Stimulated activated CD8-positive, alpha-beta memory T cell treated with anti-CD3 and anti-CD28 coated beads, Interleukin-4, amount 100 ng/mL, for 24 hours (primary cell): ENCODE data around the gene PRRC2A.
"Not testable (repeated sequence)": the region's sequence is repeated elsewhere in the genome, so short reads cannot be mapped to it uniquely, and the experiment has no call there.

ENCODE experiments used
- DNase-seq: peaks from one replicate; pipeline ENCODE4 v3.0.0-alpha.2; 2020; ENCODE audit warnings: low read depth

PRRC2A gene

DNA sequence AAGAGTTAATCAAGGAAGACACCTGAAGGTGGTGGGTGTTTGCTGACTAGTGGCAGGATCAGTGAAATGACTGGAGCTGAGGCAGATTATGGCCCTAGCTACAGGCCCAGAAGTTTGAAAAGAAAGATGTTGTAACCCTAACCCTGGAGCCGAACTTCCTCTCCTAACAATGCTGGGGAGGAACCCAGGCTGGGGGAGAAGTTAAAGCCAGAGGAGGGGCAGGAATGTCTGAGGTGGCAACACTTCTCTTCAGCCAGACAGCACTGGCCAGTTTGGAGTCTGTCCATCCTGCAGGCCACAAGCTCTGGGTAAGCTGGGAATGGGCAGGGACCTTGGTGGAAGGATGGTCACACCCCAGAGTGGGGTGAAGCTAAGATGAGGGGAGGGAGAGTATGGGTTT, 34.5 kb upstream of the PRRC2A start, which contains the start of gene LST1:
Gene LST1 (plus strand): TSS at position 270 of the 400 bp plus-strand sequence. CDS start 1,023 bp downstream, outside the sequence.
- DNase-seq, result no peak

DNA sequence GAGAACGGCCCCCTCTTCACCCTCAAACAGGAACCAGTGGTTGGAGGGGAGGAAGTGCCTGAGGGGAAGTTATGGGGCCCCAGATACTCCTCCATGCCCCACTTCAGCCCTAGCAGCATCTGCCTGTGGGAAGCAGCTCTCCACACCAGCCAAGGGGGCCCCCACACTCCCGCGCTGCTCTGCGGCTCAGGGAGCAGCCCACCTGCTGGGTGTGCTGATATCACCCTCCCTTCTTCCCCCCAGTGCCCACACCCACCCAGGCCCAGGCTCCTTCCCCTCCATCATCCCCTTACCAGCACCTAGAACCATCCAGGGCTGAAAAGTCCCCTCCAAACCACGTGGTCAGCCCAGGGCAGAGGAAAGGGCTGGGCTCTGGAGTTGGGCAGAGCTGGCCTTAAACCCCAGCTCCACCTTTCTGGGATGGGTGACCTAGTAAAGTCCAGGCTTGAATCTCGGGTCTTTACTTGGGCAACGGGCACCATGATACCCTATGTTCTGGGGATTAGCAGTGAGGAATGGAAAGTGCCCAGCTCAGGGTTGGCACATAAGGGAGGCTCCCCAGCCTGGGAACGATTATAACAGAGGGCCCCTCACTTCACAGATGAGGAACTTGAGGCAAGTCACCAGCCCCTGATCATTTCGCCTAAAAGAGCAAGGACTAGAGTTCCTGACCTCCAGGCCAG, 33.8 kb upstream of the PRRC2A start:
- no peak for DNase-seq

DNA sequence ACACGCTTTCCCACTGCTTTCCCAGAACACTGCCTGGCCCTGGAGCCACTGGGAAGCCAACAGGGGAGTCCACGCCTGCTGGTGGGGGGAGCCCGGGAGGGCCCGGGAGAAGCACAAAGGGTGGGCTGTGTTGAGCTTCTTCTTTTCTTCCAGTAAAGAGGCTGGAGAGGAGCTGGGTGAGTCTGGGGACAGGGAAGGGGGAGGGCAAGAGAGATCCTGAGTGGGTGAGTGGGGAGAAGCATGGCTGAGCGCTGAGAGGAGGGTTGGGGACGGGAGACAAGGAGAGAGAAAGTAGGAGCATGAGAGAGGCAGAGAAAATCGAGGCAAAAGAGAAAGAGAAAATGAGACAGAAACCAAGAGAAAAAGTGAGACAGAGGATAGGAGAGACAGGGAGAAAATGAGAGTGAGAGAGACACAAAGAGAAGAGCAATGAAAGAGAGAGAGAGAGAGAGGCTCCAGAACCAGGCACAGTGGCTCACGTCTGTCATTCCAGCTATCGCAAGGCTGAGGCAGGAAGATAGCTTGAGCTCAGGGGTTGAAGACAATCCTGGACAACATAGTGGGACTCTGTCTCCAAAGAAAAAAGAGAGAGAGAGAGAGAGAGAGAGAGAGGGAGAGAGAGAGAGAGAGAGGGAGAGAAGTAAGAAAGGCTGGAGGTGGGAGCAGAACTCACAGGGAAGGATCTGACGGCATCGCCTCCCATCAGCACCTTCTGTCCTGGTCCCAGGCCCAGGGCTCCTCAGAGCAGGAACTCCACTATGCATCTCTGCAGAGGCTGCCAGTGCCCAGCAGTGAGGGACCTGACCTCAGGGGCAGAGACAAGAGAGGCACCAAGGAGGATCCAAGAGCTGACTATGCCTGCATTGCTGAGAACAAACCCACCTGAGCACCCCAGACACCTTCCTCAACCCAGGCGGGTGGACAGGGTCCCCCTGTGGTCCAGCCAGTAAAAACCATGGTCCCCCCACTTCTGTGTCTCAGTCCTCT, 32.4 kb upstream of the PRRC2A start:
- DNase-seq, result no peak

DNA sequence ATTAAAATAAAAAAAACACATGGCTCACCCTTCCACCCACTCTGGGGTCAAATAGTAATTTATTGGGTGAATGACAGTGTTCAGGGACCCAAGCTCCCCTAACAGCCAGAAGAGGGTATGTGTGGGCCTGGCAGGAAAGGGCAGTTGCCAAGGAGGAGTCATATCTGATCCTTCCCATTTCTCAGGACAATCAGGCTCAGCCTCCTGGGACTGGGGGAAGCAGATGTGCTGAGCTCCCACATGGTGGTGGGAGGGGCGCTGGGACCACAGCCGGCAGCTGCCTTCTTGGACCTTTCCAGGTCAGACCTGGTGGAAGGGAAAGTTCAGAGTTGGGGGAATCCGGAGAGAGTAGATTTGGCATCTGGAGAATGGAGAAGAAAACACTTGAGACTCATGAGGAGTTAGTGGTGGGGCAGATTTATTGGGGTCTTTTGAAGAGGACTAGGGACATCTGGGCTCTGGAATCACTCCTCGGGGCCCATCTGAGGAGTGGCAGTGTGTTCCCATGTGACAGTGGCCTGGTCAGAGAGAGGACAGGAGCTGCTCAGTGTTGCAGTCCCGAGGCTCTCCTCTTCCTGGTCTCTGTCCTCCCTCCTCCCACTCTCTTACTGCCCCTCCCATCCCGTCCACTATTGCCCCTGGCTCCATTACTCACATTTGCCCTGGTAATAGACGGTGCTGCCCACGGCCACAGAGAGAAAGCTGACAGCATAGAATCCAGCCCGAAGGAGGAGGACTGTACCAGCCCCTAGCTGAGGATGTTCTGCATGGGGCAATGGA, 31.5 kb upstream of the PRRC2A start:
- no peak for DNase-seq

DNA sequence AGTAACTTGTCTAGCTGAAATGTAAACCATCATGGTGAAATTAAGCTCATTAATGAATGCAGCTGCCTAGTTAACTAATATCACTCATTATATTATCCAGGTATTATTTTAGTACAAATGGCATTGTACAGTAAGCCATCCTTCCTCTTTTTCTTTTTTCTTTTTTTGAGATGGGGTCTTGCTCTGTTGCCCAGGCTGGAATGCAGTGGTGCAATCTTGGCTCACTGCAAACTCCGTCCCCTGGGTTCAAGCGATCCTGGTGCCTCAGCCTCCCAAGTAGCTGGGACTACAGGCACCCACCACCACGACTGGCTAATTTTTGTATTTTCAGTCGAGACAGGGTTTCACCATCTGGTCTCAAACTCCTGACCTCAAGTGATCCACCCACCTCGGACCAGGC, 29.8 kb upstream of the PRRC2A start:
- DNase-seq, result not testable (repeated sequence)

DNA sequence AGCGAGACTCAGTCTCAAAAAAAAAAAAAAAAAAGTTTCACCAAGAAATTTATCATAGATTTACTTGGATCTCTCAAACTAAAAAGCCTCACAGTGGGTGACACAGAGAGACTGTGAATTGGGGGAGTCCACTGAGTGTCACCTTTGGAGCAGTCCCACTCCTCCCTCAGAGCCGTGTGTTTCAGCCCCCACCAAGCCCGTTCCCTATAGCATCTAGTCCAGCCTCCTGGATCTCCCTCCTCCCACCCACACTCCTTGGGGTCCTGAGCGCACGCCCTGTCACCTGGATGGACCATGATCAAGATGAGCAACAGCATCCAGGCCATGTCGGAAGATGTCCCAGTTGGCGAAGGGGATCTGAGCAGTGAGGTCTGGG, 28.1 kb upstream of the PRRC2A start:
- DNase-seq, result no peak

DNA sequence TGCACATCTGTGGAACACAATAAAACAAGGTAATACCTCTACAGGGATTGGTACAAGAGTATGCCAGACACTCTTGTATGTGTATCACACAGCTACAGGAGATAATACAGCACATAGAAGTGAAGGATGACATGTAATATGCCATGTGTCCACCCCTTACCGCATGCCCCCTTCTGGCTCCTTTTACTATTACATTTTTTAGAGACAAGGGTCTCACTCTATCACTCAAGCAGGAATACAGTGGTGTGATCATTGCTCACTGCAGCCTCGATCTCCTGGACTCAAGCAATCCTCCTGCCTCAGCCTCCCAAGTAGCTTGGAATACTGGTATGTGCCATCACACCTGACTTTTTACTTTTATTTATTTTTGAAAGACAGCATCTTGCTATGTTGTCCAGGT, 23.5 kb upstream of the PRRC2A start:
- no peak for DNase-seq

DNA sequence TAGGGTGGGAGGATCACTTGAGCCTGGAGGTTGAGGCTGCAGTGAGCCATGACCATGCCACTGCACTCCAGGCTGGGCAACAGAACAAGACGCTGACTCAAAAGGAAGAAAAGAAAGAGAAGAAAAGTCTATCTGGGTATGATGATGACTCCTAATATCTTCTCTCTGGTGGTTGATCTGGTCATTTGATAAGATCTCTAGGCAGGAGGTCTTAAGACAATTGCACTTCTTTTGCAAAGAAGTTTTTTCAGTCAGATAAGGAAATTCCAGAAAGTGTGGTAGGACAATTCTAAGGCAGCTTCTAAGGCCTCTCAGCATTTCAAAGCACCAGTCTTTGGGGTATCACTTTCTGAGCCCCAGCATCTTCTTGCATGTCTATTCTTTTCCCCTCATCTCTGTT, 13.2 kb upstream of the PRRC2A start:
- DNase-seq, result no peak

DNA sequence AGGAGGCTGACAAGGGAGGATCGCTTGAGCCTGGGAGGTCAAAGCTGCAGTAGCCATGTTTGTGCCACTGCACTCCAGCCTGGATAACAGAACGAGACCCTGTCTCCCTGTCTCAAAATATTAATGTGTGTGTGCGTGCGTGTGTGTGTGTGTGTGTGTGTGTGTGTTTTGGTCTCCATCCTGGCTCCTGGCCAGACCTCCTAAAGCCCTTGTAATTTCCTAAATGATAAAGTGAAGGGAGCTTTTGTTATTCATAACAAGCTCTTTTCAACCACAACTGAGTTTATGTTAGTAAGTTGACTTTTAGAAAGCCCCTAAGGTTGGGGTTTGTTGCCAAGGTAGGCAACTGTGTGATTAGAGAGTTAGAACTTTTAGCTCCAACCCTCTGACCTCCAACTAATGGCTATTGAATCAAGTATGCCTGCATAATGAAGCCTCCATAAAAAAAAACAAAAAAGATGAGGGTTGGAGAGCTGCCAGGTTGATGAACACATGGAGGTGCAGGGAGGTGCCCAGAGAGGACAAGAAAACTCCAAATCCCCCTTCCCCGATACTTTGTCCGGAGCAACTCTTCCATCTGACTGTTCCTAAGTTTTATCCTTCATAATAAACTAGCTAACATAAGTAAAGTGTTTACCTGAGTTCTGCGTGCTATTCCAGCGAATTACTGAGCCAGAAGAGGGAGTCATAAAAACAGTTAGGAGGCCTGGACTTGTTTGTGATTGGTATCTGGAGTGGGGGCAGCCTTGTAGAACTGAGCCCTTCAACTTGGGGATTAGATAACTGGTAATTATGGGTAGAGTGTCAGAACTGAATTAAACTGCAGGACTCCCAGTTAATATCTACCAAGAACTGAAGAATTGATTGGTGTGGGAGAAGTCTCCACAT, 10.8 kb upstream of the PRRC2A start:
- DNase-seq, result no peak

DNA sequence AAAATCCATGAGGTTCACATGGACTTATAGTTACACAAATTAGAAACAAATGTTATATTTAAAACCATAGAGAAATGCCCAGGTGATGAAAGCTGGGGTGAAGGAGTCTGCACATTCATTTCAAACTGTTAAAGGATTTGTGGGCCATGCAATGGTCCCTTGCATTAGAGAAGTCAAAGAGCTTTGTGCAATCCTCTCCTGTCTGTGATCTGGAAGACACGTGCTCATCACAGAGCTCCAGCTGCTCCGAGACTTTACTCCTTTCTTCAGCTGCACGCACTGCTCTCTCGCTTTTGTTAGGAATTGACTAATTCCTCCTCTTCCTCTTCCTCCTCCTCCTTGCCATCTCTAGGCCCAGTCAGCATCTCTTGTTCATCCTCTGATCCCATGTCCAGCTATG, 9.5 kb upstream of the PRRC2A start:
- no peak for DNase-seq

DNA sequence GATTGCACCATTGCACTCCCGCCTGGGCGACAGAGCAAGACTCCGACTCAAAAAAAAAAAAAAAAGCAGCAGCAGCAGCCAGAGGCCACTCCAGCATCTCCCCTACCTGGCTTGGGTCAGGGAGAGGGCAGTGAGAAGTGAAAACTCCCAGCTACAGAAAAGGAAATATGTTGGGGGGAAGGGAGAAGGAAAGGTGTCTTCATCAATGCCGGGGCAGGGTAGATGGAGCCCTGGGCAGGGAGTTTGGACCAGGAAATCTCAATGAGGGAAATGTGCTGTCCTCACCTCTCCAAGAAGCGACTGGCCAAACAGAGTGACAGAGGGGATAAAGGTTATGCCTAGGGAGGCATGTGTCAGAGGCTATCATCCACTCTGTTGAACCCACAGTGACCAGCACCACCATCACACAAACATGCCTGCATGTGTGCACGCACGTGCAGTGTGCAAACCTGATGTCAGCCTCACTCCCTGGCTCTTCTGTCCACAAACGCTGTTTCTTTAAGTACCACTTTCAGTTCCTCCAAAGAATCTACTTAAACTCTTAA, 6.4 kb upstream of the PRRC2A start:
- DNase-seq, result no peak

DNA sequence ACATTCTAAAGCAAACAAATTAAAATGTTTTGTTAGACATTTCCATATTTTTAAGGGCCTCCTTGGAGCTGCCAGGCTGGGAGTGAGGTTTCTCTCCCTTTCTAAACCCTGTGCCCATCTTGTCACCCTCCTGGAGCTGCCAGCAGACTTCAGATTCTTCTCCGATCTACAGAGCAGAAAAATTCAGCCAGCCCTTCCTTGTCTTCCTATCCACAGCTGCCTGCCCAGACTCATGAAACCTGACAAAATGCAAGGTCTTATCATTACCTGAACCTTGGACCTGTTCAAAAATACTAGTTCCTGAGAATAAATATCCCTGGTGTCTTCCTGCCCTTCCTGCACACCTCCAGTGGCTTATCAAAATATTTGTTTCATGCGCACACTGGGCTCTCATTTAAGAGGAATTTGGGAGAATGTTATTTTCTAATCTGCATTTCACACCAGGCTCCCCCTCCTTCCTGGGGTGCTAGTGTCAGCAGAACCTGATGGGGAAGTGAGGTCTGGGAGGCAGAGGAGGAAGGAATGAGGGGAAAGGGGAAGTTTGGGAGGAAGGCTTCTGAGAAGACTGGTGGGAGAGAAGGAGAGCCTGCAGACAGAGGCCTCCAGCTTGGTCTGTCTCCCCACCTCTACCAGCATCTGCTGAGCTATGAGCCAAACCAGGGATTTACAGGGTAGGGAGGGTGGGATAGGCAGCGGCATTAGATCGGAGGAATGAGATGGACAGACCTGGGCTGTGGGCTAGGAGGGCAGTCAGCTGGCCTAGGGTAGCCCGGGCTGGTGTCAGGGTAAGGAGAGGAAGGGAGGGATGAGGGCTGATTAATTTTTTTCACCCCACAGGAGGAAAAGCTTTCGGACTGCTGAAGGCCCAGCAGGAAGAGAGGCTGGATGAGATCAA, 5.6 kb upstream of the PRRC2A start, which contains the start of gene AIF1:
Gene AIF1 (plus strand): TSS at position 551 of the 895 bp plus-strand sequence. CDS start 96 bp downstream, at position 647.
- DNase-seq, result no peak

DNA sequence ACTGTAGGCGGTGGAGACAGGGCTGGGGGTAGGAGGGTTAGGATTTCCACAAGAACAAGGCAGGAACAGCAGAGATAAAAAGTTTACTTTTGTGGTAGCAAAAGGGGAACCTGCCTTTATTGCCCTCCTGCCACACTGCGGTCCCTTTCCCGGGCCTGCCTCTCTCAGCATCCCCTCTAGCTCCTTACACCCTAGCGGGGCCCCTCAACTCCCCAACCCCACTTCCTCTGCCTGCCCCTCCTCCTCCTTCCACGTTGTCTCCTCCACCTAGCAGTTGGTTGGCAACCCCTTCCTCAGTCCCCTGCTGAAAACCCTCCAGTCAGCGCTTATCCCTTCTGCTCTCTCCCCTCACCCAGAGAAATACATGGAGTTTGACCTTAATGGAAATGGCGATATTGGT, 4.8 kb upstream of the PRRC2A start:
- DNase-seq, result no peak

DNA sequence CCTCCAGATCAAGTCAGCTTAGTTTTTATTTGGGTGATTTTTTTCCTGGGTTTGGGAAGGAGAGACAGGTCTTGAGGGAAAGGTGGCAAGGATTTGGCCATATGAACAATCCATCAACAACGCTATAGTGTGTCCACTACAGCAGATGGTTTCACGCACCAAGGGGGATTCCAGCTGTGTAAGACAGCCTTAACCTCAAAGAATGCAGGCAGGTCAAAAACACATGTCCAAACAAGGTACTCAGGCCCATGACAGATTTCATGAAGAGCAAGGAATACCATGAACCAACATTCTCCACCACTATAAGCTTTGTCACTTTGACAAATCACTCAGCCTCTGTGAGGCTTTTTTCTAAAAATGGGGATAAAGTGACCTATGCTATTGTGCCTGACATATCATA, 3.5 kb upstream of the PRRC2A start:
- DNase-seq, result no peak

DNA sequence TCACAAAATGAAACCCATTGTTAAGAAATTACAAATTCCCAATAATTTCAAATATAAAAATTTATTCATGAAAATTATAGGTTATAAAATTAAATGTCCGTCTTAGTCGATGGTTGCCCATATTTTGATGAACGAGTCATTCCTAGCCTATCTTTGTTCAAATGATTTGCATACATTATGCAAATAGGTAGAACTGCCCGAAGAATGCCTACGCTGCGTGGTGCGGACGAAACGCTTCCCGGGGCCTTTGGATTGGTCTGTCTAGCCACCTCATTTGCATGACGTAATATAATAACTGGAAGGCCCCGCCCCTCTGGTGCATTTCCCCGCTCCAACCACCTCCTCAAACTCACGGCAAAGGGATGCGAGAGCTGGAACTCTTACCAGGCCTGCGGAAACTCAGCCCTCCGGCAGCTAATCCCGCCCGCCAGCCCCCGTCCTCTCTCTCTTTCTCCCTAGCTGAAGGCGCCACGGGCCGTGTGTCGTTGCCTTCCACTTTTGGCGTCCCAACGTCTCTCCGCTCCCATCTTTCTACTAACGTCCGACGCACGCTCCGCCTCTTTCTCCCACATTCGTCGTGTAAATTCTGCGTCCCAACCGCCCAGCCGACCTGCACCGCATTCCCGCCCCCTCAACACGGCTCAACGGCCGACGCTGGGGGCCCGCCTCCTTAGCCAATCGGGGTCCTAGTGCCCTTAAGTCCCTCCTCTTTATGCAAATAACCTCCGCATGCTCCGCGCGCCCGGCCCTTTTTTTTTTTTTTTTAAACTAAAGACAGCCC, 520 bp upstream of the PRRC2A start:
- DNase-seq, result peak; percentile 95

DNA sequence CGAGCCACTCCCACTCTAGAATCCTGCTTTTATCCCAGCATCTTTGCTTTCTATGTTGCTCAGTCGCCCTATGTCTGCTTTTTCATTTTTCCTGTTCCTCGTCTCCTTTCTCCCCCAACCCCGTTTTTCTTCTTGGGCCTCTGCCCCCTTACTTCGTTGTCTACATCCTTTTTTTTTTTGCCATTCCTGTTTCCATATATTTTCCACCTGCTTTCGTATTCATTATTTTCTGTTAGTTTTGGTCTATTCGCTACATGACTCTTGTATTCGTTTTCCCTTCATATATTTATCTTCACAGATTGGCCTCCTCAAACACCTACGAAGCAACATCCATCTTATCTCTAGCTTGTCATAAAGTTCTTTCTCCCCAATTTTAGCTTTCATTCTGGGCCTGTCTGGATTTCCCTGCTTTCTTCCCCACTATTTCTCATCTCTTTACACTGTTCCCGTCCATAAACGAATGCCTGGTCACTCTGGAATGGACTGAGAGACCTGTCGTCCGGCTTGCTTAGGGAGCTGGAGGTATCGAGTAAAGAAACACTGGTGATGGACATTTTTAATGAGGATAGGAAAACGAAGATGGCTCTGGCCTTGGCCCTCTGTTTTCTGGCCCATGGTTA, 915 bp downstream of the PRRC2A start:
- no peak for DNase-seq

DNA sequence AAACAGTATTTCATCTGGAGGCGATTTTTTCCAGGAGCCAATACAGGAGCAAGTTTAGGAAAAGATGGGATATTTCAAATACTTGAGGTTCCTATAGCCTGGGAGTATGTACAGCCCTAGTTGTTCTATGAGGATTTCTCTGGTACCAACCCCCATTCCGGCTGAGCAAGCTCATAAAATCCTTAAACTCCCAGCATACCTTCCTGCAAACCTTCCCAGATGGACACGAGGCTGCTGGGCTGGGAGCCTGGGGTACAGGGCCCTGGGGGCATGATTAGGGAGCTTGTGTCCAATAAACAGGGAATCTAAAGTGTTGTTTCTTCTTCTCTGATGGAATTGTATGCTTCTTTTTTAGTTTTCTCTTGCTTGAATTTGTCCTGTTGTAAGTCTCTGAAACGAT, 1.5 kb downstream of the PRRC2A start:
- DNase-seq, result no peak

DNA sequence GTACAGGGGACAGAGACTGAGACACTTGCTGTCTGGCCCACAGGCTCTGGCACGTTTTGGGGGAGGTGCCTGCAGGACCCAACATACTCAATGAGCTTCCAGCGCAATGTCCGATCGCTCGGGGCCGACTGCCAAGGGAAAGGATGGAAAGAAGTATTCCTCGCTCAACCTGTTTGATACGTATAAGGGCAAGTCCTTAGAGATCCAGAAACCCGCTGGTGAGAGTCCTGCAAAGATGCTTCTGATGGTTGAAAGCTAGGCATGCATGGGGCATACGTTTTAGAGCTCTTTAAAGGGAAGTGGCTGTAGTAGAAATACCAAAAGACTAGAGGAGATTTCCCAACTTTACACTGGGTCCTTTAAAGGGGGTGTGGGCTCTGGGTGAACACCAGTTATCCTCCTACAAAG, 2.2 kb downstream of the PRRC2A start:
- no peak for DNase-seq

DNA sequence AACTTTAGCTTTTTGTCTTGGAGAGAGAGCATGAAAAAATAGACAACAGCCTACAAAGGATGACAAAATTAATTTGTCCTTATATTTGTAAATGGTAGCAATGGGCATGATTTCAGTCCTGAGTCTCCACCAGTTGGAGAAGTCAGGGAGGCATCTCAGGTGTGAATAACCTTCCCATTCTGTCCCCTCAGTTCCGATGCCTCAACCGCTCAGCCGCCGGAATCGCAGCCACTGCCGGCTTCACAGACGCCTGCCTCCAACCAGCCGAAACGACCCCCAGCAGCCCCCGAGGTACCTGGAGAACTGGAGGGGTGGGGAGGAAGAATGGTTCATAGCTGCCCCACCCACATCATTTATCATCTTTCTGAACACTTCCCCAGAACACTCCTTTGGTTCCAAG, 3.6 kb downstream of the PRRC2A start:
- no peak for DNase-seq
